Measurements from ENCODE around the gene MED10.

DNA sequence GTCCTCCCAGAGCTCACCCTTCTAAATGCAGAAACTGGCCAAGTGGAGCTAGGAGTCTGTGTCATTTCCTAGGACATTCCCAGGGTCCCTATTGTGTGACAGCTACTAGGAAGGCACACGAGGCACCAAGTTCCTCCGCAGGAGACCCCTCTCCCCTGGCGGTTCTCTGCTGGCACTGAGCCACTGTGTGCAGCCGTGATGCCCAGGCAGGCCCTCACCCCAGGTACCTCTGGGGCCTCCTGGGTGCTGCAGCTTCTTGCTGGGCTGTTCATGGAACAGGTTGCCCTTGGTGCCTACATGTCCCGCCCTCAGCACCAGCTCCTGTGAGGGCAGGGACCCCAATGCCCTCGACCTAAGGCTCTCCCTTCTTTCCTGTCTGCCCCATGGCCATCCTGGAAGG is 23.1 kb downstream of the MED10 start:
- TF ChIP-seq, protein P1, sequence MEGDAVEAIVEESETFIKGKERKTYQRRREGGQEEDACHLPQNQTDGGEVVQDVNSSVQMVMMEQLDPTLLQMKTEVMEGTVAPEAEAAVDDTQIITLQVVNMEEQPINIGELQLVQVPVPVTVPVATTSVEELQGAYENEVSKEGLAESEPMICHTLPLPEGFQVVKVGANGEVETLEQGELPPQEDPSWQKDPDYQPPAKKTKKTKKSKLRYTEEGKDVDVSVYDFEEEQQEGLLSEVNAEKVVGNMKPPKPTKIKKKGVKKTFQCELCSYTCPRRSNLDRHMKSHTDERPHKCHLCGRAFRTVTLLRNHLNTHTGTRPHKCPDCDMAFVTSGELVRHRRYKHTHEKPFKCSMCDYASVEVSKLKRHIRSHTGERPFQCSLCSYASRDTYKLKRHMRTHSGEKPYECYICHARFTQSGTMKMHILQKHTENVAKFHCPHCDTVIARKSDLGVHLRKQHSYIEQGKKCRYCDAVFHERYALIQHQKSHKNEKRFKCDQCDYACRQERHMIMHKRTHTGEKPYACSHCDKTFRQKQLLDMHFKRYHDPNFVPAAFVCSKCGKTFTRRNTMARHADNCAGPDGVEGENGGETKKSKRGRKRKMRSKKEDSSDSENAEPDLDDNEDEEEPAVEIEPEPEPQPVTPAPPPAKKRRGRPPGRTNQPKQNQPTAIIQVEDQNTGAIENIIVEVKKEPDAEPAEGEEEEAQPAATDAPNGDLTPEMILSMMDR (IDR thresholded peaks at IDR 0.05 in 2 of 3, conservative IDR thresholded peaks at IDR 0.05 in 1 of 3; ENCODE audit: insufficient read depth in 2 of 3, low read depth in 1 of 3, low read length in 3 of 3): no peak
- TF ChIP-seq ATF1 (CRISPR knock-in tag; IDR thresholded peaks at IDR 0.05) (no peak), ATF1 (tag; IDR thresholded peaks at IDR 0.05) (no peak), HDGF (IDR thresholded peaks at IDR 0.05) (no peak), SMAD1 (IDR thresholded peaks at IDR 0.05; ENCODE audit: low read depth, low read length, partially characterized antibody) (no peak), POLR2A (conservative IDR thresholded peaks at IDR 0.05) (no peak), SRF (CRISPR knock-in tag; IDR thresholded peaks at IDR 0.05) (no peak), FOXM1 (IDR thresholded peaks at IDR 0.05; ENCODE audit: low read depth) (no peak), FOXM1 (CRISPR knock-in tag; IDR thresholded peaks at IDR 0.05; ENCODE audit: low read depth) (no peak), ZNF507 (tag; conservative IDR thresholded peaks at IDR 0.05) (no peak), ZNF444 (CRISPR knock-in tag; IDR thresholded peaks at IDR 0.05) (no peak), HNRNPL (IDR thresholded peaks at IDR 0.05; ENCODE audit: low read depth, low read length) (no peak)

Measured in K562 (cell line).